K562 (cell line): Measurements from ENCODE around the gene CIB2. TPM values are rescaled to one million over a fixed set of nuclear protein-coding genes. Genes with fewer than 3 reads are reported as not detected.

Experiments used
- DNMT1 ChIP-seq: fragments of 450-650 bp; IDR thresholded peaks from 2 replicates; pipeline ENCODE4 v1.6.1; 2016; ENCODE audit warnings: antibody characterized with exemption, mild to moderate bottlenecking
- ETV1 ChIP-seq: fragments of 450-650 bp; conservative IDR thresholded peaks from 2 replicates; pipeline ENCODE4 v1.6.1; 2016; ENCODE audit warnings: missing genetic modification characterization, control low read depth, low read depth, missing compliant biosample characterization
- FOXK2 ChIP-seq, 2 experiments: fragments of 450-650 bp; IDR thresholded peaks in 1 of 2; conservative IDR thresholded peaks in 1 of 2; 2 replicates each; pipeline ENCODE4 v1.6.1; 2016; ENCODE audit warnings: low read depth in 2 of 2, mild to moderate bottlenecking in 1 of 2
- GATA2 ChIP-seq: sonication (generic); formaldehyde crosslinking; IDR thresholded peaks from 2 replicates; pipeline ENCODE4 v1.4.0; 2020; ENCODE audit warnings: mild to moderate bottlenecking, missing genetic modification reagents
- HMG20A ChIP-seq: fragments of 450-650 bp; formaldehyde crosslinking; conservative IDR thresholded peaks from 2 replicates; pipeline ENCODE4 v1.4.0; 2020; ENCODE audit warnings: mild to moderate bottlenecking, mixed read lengths
- ID3 ChIP-seq, 2 experiments: fragments of 250-450 bp in 1 of 2; fragments of 450-650 bp in 1 of 2; sonication (Bioruptor Pico) in 1 of 2; IDR thresholded peaks; 2 replicates each; pipeline versions ENCODE4 v1.6.1 to v1.8.0; 2016 to 2021; ENCODE audit warnings: mild to moderate bottlenecking in 2 of 2, moderate library complexity in 2 of 2, missing compliant biosample characterization in 1 of 2, missing genetic modification characterization in 1 of 2
- KAT8 ChIP-seq: fragments of 450-650 bp; IDR thresholded peaks from 2 replicates; pipeline ENCODE4 v1.6.1; 2016; ENCODE audit warnings: low read depth, mild to moderate bottlenecking
- KDM2B ChIP-seq: fragments of 250-450 bp; sonication (Bioruptor Pico); IDR thresholded peaks from 2 replicates; pipeline ENCODE4 v1.8.0; 2021; ENCODE audit warnings: mild to moderate bottlenecking, moderate library complexity
- NFIX ChIP-seq: fragments of 250-450 bp; sonication (Bioruptor Pico); IDR thresholded peaks from 2 replicates; pipeline ENCODE4 v1.4.0; 2020; ENCODE audit warnings: low read depth, mild to moderate bottlenecking, moderate library complexity
- NR4A1 ChIP-seq, 2 experiments: fragments of 250-450 bp in 1 of 2; fragments of 450-650 bp in 1 of 2; sonication (Bioruptor Pico) in 1 of 2; IDR thresholded peaks; 2 replicates each; pipeline versions ENCODE4 v1.4.0 to v1.6.1; 2016 to 2020; ENCODE audit warnings: mild to moderate bottlenecking in 2 of 2, missing compliant biosample characterization in 1 of 2, missing genetic modification characterization in 1 of 2, moderate library complexity in 1 of 2
- NUFIP1 ChIP-seq: fragments of 450-650 bp; IDR thresholded peaks from 2 replicates; pipeline ENCODE4 v1.6.1; 2018; ENCODE audit not compliant: partially characterized antibody
- POLR2A ChIP-seq: fragments of 450-650 bp; conservative IDR thresholded peaks from 2 replicates; pipeline ENCODE4 v1.6.1; 2016
- PTBP1 ChIP-seq: fragments of 200-400 bp; formaldehyde crosslinking; IDR thresholded peaks from 2 replicates; pipeline ENCODE4 v1.6.1; 2017; ENCODE audit warnings: low read depth, low read length
- PTRF ChIP-seq: fragments of 450-650 bp; IDR thresholded peaks from 2 replicates; pipeline ENCODE4 v1.6.1; 2016; ENCODE audit warnings: mild to moderate bottlenecking, missing genetic modification characterization, missing compliant biosample characterization
- RFX5 ChIP-seq: IDR thresholded peaks from 2 replicates; pipeline ENCODE4 v1.6.1; 2011; ENCODE audit warnings: low read depth, mild to moderate bottlenecking, improper control_type of control experiment, low read length
- SMAD1 ChIP-seq: fragments of 150-350 bp; IDR thresholded peaks from 2 replicates; pipeline ENCODE4 v1.6.1; 2014; ENCODE audit warnings: low read length, low read depth; ENCODE audit not compliant: partially characterized antibody
- SMARCA5 ChIP-seq: fragments of 450-650 bp; IDR thresholded peaks from 2 replicates; pipeline ENCODE4 v1.6.1; 2016
- TFAM ChIP-seq: fragments of 250-450 bp; sonication (Bioruptor Pico); conservative IDR thresholded peaks from 2 replicates; pipeline ENCODE4 v1.5.0; 2021; ENCODE audit warnings: mild to moderate bottlenecking, moderate library complexity
- TRIM28 ChIP-seq: fragments of 450-650 bp; IDR thresholded peaks from 2 replicates; pipeline ENCODE4 v1.6.1; 2017
- ZBED1 ChIP-seq: IDR thresholded peaks from 2 replicates; pipeline ENCODE4 v1.6.1; 2014
- ZFX ChIP-seq: sonication (generic); formaldehyde crosslinking; IDR thresholded peaks from 2 replicates; pipeline ENCODE4 v1.8.0; 2022; ENCODE audit warnings: mild to moderate bottlenecking, missing genetic modification reagents, moderate library complexity
- ZNF280B ChIP-seq: fragments of 250-450 bp; sonication (Bioruptor Pico); IDR thresholded peaks from 2 replicates; pipeline ENCODE4 v1.5.1; 2021; ENCODE audit warnings: mild to moderate bottlenecking
- ZNF324 ChIP-seq: fragments of 250-450 bp; sonication (Bioruptor Pico); IDR thresholded peaks from 2 replicates; pipeline ENCODE4 v1.4.0; 2020; ENCODE audit warnings: mild to moderate bottlenecking
- polyA plus RNA-seq, 8 experiments: library from polyadenylated mRNA; depleted of rRNA in 4 of 8; stranded (reverse) in 5 of 8; unstranded in 3 of 8; fragments of >200 nt; fragmentation: Nextera tagmentation in 2 of 8; fragmentation: Illumina TruSeq in 1 of 8; extraction: Ambion mirVana in 2 of 8; extraction: Trizol in 1 of 8; gene quantifications; 2 replicates each; pipeline versions ENCODE4 v1.2.1 to v1.2.3, GENCODE V29; 2011 to 2014; ENCODE audit warnings: inconsistent platforms in 1 of 8, missing spikeins in 1 of 8
- total RNA-seq, 7 experiments: library from RNA; depleted of rRNA in 6 of 7; stranded (reverse); fragments of >200 nt in 6 of 7; fragmentation: Illumina TruSeq in 2 of 7; extraction: Trizol in 2 of 7; gene quantifications; 2 replicates each; pipeline versions ENCODE4 v1.2.1 to v1.2.3, GENCODE V29; 2011 to 2021; ENCODE audit warnings: low replicate concordance in 1 of 7
- TF ChIP-seq, protein P1 (sequence below): fragments of 250-450 bp; sonication (Bioruptor Pico); IDR thresholded peaks from 2 replicates; pipeline ENCODE4 v1.8.0; 2021; ENCODE audit warnings: borderline replicate concordance, mild to moderate bottlenecking, moderate library complexity; ENCODE audit not compliant: poor library complexity, severe bottlenecking
- TF ChIP-seq, protein P2 (sequence below): sonication (generic); formaldehyde crosslinking; IDR thresholded peaks from 2 replicates; pipeline ENCODE4 v1.8.1; 2023; ENCODE audit warnings: mild to moderate bottlenecking, missing genetic modification reagents

Gene CIB2
- total and polyA plus RNA-seq, 9 of the 15 experiments (the other 6 are each of a cell fraction or from before 2014, with no cell fraction given): 1.5 to 37.4 (median 19.4) TPM

DNA sequence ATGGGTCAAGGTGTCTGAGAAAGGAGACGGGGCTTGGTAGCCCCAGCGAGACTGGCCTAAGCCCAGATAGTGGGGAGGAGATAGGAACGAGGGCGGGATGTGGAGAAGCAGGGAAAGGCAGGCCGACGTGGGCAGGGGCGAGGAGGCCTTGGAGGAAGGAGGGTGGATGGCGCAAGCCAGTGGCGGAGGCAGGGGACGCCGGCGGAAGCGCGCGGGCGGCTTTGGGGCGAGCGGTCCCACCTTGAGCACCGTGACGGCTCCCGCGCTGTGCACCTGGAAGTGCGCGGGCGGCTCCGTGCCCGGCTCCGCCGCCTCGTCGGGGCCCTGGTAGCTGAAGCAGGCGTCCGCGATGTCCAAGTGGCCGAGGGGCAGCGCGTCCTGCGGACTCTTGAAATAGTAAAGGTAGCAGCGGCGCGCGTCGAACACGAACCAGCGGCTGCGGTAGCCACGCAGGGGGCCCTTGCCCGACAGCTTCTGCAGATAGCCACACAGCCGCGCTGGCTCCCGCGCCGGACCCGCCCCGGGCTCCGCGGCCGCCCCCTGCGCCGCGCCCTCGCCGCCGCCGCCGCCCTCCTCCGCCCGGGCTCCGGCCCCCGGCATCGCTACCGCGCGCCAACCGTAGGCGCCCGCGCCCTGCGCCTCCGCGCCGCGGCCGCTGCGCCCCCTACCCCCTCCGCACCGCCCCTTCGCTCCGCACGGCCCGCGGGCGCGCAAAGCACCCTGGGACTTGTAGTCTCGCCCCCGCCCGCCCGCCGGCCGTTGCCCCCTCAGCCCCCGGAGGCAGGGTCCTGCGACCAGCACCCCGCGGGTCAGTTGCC is 54.0 kb downstream of the CIB2 start, which contains the start of gene TBC1D2B (continued):
- TF ChIP-seq, protein P1, sequence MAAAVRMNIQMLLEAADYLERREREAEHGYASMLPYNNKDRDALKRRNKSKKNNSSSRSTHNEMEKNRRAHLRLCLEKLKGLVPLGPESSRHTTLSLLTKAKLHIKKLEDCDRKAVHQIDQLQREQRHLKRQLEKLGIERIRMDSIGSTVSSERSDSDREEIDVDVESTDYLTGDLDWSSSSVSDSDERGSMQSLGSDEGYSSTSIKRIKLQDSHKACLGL (CRISPR knock-in tag): no peak
- TF ChIP-seq TFAM (CRISPR knock-in tag) (no peak), NUFIP1 (no peak), DNMT1 (no peak), ZFX (CRISPR knock-in tag) (peak; percentile 57), POLR2A (no peak), RFX5 (no peak), ZNF280B (no peak), ETV1 (tag) (no peak), HMG20A (CRISPR knock-in tag) (no peak), PTRF (tag) (no peak), SMARCA5 (no peak), KDM2B (peak; percentile 66; the same call in 1 of the 2 replicates), PTBP1 (no peak), SMAD1 (no peak), NR4A1 (CRISPR knock-in tag; IDR thresholded peaks at IDR 0.05) (no peak), NR4A1 (tag; IDR thresholded peaks at IDR 0.05) (no peak), NFIX (no peak), ID3 (CRISPR knock-in tag; IDR thresholded peaks at IDR 0.05) (no peak), ID3 (tag; IDR thresholded peaks at IDR 0.05) (0 out of 2 replicates have a peak, but pooled peaks have one; percentile 54), TRIM28 (no peak), ZNF324 (no peak), GATA2 (CRISPR knock-in tag) (no peak), ZBED1 (no peak), FOXK2 (conservative IDR thresholded peaks at IDR 0.05 in 1 of 2, IDR thresholded peaks at IDR 0.05 in 1 of 2; ENCODE audit: low read depth in 2 of 2) (no peak), KAT8 (no peak)
- TF ChIP-seq, protein P2, sequence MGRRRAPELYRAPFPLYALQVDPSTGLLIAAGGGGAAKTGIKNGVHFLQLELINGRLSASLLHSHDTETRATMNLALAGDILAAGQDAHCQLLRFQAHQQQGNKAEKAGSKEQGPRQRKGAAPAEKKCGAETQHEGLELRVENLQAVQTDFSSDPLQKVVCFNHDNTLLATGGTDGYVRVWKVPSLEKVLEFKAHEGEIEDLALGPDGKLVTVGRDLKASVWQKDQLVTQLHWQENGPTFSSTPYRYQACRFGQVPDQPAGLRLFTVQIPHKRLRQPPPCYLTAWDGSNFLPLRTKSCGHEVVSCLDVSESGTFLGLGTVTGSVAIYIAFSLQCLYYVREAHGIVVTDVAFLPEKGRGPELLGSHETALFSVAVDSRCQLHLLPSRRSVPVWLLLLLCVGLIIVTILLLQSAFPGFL (CRISPR knock-in tag): no peak
